NCI-H1930 (cell line): ENCODE results near the gene CDC25C.
A peak's percentile ranks its signal among the peaks of the same experiment; 100 is the strongest.

Experiments used
- DNase-seq, 2 experiments: peaks; one replicate each; lab custom pipeline; 2025; lab: John Stamatoyannopoulos, UW

Gene CDC25C

DNA sequence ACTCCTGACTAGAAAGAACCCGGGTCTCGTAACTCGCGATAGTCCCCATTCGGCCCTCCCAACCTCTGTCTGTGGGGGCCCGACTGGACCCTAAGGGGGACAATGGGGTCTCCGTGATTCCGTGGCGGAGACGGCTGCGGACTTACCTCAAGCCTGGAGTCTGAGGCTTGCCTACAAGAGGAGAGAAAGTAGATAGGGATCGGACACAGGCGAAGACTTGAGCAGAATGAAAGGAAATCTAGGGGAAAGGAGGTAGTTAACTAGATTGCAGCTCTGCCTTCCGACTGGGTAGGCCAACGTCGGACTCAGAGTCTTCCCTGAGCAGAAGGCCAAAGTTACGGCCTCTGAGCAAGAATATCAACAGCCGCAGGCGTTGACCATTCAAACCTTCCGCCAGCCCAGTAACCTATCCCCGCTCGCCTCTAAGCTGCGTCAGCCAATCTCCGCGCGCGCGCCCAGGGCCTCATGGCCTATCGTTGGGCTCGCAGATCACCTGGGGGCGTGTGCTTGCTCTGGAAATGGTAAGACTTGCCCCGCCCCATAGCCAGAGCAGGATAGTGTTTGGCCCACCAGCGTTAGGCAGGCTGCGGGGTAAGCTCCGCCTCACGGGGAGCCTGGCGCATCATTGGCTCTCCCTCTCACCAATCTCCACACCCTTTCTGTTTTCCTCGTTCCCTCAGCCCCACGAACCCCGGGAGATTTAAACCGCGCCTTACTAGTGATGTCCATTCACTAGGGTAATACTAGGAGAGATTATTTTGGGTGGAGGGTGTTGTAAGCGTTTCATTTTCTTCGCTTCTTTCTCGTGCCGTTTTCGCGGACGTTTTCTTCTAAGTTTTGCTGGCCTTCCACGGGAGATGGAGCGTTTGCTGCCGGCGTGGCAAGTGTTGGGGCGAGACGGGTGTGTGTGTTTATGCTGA lies at the start of gene CDC25C:
CDC25C (minus strand) TSS at position 356 of the 920 bp plus-strand sequence. CDS start 624 bp downstream, outside the sequence.
- DNase-seq: peak; percentile 93 to 94

DNA sequence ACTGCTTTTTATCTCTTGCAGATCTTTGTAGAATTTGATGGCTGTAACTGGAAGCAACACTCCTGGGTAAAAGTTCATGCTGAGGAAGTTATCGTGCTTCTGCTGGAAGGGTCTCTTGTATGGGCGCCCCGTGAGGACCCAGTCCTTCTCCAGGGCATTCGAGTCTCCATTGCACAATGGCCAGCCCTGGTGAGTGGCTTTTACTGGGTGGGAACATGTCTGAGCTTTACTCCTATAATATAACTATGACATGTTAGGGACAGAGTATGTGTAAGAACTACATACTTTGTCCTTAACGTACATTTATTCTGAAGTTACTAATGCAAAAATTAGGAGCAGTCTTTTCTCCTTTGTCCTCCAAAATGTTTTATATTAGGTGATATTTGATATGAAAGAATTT lies 41.0 kb upstream of the CDC25C start:
- DNase-seq: no peak

- DNase-seq: no peak
Measured at GRCh38 chr5:138372225-138372624, 40.6 kb upstream of the CDC25C start.

DNA sequence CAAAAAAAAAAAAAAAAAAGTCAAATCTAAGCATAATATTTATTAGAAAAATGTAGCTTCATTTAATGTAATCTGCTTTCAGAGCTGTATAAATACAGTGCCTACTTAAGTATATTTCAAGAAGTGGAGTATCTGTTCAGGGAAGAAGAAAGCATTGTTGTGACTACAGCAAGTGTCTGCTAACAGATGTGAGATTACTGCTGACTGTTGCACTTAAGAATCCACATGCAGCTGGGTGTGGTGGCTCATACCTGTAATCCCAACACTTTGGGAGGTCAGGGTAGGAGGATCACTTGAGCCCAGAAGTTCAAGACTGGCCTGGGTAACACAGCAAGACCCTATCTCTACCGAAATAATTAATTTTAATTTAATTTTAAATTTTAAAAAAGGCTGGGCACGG lies 39.9 kb upstream of the CDC25C start:
- no peak for DNase-seq

DNA sequence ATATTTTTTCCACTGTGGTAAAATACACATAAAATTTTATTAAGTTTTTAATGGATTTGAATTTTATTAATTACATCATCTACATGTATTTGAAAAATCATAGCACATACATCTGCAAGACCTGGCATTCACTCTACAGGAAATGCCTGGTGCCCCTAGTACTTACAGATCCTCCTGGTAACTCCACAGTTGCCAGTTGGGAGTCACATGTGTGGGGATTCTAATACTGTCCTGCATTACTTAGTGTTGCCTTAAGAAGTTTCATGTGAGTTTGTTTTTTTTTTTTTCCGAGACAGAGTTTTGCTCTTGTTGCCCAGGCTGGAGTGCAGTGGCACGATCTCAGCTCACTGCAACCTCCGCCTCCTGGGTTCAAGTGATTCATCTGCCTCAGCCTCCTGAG lies 38.9 kb upstream of the CDC25C start:
- no peak for DNase-seq

- DNase-seq: no peak
Measured at GRCh38 chr5:138369706-138370105, 38.1 kb upstream of the CDC25C start.

- no peak for DNase-seq
Measured at GRCh38 chr5:138369261-138369660, 37.7 kb upstream of the CDC25C start.

DNA sequence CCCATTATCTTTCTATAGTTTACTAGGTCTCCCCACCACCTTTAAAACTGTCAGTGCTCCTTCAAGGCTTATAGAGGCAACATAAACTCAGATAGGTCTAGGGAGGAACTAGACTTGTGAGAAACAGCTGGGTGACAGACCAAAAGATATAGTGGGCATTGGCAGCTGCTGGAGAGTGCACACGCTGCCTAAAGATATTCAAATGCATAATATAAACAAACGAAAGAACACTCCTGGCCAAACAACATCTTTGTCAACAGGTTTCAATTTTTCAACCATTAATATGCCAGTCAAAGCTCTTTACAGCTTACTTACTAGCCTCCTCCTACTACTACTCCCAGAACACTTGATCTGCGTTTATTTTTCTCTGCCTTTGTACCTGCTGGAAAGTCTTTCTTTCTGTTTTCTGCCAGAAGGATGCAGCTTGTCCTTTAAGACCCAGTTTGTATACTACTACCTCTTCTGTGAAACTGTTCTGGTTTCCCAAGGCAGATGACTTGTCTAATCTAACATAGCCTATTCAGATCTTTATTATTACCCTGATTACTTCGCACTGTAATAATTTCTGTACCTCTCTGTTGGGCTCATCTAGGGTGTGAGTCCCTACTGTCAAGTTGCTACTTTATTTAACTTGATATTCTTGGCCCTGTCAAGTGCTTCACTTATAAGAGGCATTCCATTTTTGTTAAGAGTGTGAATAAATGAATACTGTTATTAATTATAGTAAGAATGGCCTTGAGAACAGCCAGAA lies 35.2 kb upstream of the CDC25C start:
- no peak for DNase-seq

GRCh38 chr5:138364576-138364975 lies 33.0 kb upstream of the CDC25C start:
- DNase-seq: no peak

DNA sequence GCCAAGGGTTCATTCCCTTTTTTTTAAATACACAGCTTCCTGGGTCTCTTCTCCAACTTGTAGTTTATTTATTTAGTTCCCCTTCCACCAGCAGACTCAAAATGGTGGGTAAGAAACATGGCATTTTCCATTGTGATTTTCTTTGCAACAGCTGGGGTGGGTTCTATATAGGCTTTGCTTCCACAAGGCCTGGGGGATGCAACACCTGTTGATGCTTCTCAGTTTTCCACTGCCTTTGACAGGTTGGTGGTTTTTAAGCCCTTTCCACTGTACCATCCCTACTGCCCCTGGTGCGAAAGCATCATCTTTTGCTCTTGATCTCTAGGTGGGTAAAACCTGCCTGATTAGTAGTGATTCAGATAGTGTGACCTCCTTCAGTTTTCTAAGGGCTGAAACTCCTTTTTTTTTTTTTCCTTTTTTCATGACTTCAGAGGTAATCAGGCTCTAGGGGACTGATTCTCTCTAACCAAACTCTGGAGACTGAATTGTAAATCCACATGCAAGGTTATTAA lies 29.4 kb upstream of the CDC25C start:
- no peak for DNase-seq

- DNase-seq: no peak
Measured at GRCh38 chr5:138359621-138360020, 28.0 kb upstream of the CDC25C start.

- DNase-seq: no peak
Measured at GRCh38 chr5:138354926-138355378, 23.3 kb upstream of the CDC25C start.

GRCh38 chr5:138354387-138354786 lies 22.8 kb upstream of the CDC25C start:
- no peak for DNase-seq

DNA sequence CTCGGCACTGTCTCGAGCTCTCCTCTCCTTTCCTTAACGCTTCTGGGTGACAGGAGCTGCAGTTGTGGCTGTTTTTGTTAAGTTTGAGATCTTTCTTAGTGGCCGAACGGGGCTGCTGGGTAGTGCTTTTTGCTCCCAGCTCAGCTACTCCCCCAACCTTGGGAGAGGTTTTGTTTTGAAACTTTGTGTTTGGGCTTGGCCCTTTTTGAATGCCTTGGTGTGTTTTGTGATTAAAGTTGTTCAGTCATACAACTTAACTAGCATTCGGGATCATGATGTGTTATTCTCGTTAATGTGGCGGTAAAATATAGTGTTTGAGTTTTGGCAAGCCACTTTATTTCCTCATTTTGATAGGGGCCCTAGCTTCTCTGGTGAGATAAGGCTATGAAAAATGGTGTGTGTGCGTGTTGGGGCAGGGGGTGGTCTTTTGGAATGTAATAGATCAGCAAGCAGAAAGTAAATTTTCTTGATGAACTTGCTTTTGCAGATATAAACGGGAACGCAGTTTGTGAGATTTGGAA lies 22.0 kb upstream of the CDC25C start:
- no peak for DNase-seq

- peak in 1 of 2 experiments; percentile 15 for DNase-seq
Measured at GRCh38 chr5:138352722-138353559, 21.3 kb upstream of the CDC25C start.

DNA sequence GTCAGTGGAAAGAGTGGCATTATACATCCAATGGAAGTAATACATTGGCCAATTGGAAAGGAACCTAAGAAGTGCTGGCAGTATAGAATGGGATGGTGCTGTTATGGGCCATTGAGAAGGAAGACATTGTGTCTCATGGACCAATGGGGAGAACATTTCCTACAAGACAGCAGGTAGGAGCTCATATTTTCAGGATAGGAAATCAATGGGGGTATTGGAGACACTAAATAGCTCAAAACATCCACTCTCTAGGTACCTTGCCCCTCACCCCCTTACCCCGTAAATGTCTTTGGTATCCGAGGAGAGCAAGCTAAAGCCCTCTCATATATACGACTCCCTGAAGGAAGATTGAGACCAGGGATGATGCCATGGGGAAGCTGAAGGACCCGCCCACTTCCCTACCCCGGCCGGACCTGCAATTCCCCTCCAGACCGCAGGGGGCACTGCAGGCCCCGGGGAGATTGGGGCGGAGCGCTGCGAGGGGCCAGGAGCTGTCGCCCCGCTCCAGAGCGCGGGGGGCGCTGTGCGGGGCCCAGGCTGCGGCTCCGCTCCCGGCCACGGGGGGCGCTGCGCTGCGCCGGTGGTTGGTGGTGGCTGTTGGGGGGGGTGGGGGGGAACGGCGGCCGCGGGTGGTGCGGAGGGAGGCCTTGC lies 20.6 kb upstream of the CDC25C start, which contains the start of gene KDM3B:
KDM3B (plus strand) TSS at position 615 of the 651 bp plus-strand sequence. CDS start 111 bp downstream, outside the sequence.
- peak; percentile 65 to 82 for DNase-seq

- DNase-seq: no peak
Measured at GRCh38 chr5:138351517-138351916, 19.9 kb upstream of the CDC25C start.

- DNase-seq: no peak
Measured at GRCh38 chr5:138351056-138351455, 19.5 kb upstream of the CDC25C start.

GRCh38 chr5:138350563-138350890 lies 18.9 kb upstream of the CDC25C start:
- no peak for DNase-seq

DNA sequence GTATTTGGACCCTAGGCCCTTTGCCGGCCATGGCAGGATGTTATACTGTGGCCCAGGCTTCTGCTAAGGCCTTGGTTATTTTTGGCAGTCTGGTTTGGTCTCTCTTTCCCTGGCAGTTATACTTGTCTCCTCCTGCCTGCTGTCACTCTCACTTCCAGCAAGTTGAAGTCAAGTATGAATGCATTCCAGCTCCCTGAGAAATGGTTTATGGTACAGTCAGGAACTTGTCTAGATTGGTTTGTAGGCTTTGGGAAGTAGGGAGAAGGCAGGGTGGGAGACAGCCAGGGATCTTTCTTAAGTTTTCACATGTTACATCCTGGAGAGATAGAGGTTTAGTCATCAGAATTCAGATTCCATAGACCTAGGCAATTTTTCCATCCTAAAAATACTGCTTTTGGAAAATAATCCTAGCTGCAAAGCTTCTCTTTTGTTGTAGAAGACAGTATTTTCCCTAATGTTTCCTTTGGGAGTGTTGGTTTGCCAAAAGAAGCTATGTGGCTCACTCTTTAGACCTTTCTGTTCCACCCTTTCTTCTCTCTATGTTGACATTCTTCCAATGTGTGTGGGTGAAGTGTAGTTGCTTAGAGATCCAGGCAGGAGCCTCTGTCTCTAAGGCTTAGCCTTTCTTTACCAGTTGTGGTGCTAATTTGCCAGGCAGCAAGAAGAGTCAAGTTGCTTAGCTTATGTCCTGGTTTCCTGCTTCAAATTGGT lies 18.4 kb upstream of the CDC25C start:
- DNase-seq: no peak
